ENCODE data around the gene ZNF341.

Gene ZNF341

DNA sequence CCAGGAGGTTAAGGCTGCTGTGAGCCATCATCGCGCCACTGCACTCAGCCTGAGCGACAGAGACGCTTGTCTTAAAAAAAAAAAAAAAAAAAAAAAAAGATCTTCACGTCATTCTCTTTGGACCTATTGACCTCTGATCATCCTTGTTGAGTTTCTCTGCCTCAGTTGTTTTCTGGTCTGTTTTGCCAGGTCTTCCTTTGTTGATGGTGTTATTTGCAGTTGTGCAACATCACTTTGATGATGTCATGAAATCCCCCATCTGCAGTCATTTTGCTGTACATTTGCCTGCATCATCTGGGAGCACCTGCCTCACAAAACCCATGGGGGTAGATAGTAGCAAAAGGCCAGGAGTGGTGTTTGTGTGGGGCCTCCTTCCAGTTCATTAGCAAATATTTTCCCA lies 40.1 kb downstream of the ZNF341 start:
- no peaks in the 10 kb centered on the region for H4K20me1 ChIP-seq (ENCODE audit: insufficient read depth)
- peak overlapping the region; percentile 39; the same call in 1 of the 2 replicates for H3K4me2 ChIP-seq
- H3K4me3 ChIP-seq (IDR thresholded peaks at IDR 0.05; ENCODE audit: insufficient read depth, low read depth, low read length) = no peak overlapping the region
- no peak overlapping the region for H3K9ac ChIP-seq
- H3K79me2 ChIP-seq (ENCODE audit: insufficient read depth, low read depth) = no peaks in the 10 kb centered on the region
- no peaks in the 10 kb centered on the region for H3K27me3 ChIP-seq (ENCODE audit: insufficient read depth, low read depth)
- peak overlapping the region; percentile 61 for H3K27ac ChIP-seq
- TF ChIP-seq, protein P1, sequence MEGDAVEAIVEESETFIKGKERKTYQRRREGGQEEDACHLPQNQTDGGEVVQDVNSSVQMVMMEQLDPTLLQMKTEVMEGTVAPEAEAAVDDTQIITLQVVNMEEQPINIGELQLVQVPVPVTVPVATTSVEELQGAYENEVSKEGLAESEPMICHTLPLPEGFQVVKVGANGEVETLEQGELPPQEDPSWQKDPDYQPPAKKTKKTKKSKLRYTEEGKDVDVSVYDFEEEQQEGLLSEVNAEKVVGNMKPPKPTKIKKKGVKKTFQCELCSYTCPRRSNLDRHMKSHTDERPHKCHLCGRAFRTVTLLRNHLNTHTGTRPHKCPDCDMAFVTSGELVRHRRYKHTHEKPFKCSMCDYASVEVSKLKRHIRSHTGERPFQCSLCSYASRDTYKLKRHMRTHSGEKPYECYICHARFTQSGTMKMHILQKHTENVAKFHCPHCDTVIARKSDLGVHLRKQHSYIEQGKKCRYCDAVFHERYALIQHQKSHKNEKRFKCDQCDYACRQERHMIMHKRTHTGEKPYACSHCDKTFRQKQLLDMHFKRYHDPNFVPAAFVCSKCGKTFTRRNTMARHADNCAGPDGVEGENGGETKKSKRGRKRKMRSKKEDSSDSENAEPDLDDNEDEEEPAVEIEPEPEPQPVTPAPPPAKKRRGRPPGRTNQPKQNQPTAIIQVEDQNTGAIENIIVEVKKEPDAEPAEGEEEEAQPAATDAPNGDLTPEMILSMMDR (conservative IDR thresholded peaks at IDR 0.05; ENCODE audit: low read depth, low read length) = no peak
- peaks cover 73% of the 10 kb centered on the region for H3K4me1 ChIP-seq (ENCODE audit: low read depth, poor library complexity, severe bottlenecking)
- no peak overlapping the region for H2AFZ ChIP-seq (ENCODE audit: low read depth)
- H3K36me3 ChIP-seq (ENCODE audit: insufficient read depth) = no peaks in the 10 kb centered on the region

DNA sequence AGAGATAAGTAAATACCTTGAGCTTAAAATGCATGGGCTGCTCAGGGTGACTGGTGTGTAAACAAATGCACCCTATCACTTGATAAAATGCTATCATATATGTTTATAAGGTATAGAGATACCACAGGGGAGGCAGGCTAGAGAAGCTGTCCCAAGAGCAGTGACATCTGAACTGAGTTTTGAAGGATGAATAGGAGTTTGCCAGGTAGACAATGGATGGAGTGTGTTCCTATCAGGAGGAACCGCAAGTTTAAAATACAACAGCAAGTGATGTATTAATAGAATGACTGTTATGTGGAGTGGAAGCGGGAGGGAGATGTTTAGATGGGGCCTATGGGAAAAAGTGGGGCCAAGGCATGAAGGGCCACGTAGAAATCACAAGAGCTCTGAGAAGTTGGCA lies 40.6 kb downstream of the ZNF341 start:
- no peaks in the 10 kb centered on the region for H3K79me2 ChIP-seq (ENCODE audit: insufficient read depth, low read depth)
- no peak overlapping the region; the same call in 1 of the 2 replicates for H2AFZ ChIP-seq (ENCODE audit: low read depth)
- no peak overlapping the region for H3K4me3 ChIP-seq (IDR thresholded peaks at IDR 0.05; ENCODE audit: insufficient read depth, low read depth, low read length)
- H3K27ac ChIP-seq = peak overlapping the region; percentile 61
- H3K4me2 ChIP-seq = peak overlapping the region; percentile 39; the same call in 1 of the 2 replicates
- H3K4me1 ChIP-seq (ENCODE audit: low read depth, poor library complexity, severe bottlenecking) = peaks cover 78% of the 10 kb centered on the region
- no peaks in the 10 kb centered on the region for H4K20me1 ChIP-seq (ENCODE audit: insufficient read depth)
- TF ChIP-seq, protein P1 (conservative IDR thresholded peaks at IDR 0.05; ENCODE audit: low read depth, low read length) = no peak
- H3K36me3 ChIP-seq (ENCODE audit: insufficient read depth) = no peaks in the 10 kb centered on the region
- H3K9ac ChIP-seq = no peak overlapping the region
- H3K27me3 ChIP-seq (ENCODE audit: insufficient read depth, low read depth) = no peaks in the 10 kb centered on the region

- no peak overlapping the region for H3K4me3 ChIP-seq (IDR thresholded peaks at IDR 0.05; ENCODE audit: insufficient read depth, low read depth, low read length)
- no peaks in the 10 kb centered on the region for H3K79me2 ChIP-seq (ENCODE audit: insufficient read depth, low read depth)
- peaks cover 87% of the 10 kb centered on the region for H3K4me1 ChIP-seq (ENCODE audit: low read depth, poor library complexity, severe bottlenecking)
- peak overlapping the region; percentile 65 for H3K4me2 ChIP-seq
- no peaks in the 10 kb centered on the region for H4K20me1 ChIP-seq (ENCODE audit: insufficient read depth)
- peak overlapping the region; percentile 61 for H3K27ac ChIP-seq
- TF ChIP-seq, protein P1 (conservative IDR thresholded peaks at IDR 0.05; ENCODE audit: low read depth, low read length) = no peak
- peak overlapping the region; percentile 51; the same call in 1 of the 2 replicates for H2AFZ ChIP-seq (ENCODE audit: low read depth)
- H3K27me3 ChIP-seq (ENCODE audit: insufficient read depth, low read depth) = no peaks in the 10 kb centered on the region
- peak overlapping the region; percentile 39; the same call in 1 of the 2 replicates for H3K9ac ChIP-seq
- H3K36me3 ChIP-seq (ENCODE audit: insufficient read depth) = no peaks in the 10 kb centered on the region
These were observed 41.8 kb downstream of the ZNF341 start for GRCh38 chr20:33773412-33774089.

DNA sequence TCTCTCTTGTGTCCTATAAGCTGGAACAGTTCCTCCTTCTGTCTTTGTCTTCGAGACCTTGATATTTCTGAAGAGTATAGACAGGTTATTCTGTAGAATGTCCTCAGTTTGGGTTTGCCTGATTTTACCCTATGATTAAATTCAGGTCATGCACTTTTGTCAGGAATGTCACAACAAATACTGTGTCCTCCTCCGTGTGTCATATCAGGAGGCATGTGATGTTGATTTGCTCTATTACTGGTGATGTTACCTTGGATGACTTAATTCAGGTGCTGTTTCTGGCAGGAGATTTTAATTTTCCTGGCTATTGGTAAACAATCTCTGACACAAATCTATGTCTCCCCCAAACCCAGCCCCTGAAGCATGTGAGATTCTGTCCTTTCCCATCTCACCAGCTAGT lies 46.0 kb downstream of the ZNF341 start:
- TF ChIP-seq, protein P1 (conservative IDR thresholded peaks at IDR 0.05; ENCODE audit: low read depth, low read length) = no peak
- Histone ChIP-seq H2AFZ (ENCODE audit: low read depth) (no peak overlapping the region), H3K27me3 (ENCODE audit: insufficient read depth, low read depth) (no peaks in the 10 kb centered on the region), H3K36me3 (ENCODE audit: insufficient read depth) (no peaks in the 10 kb centered on the region), H3K79me2 (ENCODE audit: insufficient read depth, low read depth) (no peaks in the 10 kb centered on the region), H3K4me2 (peak overlapping the region; percentile 33), H3K4me1 (ENCODE audit: low read depth, poor library complexity, severe bottlenecking) (peaks cover 99% of the 10 kb centered on the region), H3K27ac (peak overlapping the region; percentile 94), H3K4me3 (IDR thresholded peaks at IDR 0.05; ENCODE audit: insufficient read depth, low read depth, low read length) (no peak overlapping the region), H3K9ac (peak overlapping the region; percentile 43; the same call in 1 of the 2 replicates), H4K20me1 (ENCODE audit: insufficient read depth) (no peaks in the 10 kb centered on the region)
